ENCODE results near the gene STK24. TPM values are rescaled to one million over a fixed set of nuclear protein-coding genes. Genes with fewer than 3 reads are reported as not detected.

The STK24 gene
- total and polyA plus RNA-seq, 2 of the 8 experiments (the other 6 are each of a cell fraction or from before 2014, with no cell fraction given) = 62.8 to 143 TPM

DNA sequence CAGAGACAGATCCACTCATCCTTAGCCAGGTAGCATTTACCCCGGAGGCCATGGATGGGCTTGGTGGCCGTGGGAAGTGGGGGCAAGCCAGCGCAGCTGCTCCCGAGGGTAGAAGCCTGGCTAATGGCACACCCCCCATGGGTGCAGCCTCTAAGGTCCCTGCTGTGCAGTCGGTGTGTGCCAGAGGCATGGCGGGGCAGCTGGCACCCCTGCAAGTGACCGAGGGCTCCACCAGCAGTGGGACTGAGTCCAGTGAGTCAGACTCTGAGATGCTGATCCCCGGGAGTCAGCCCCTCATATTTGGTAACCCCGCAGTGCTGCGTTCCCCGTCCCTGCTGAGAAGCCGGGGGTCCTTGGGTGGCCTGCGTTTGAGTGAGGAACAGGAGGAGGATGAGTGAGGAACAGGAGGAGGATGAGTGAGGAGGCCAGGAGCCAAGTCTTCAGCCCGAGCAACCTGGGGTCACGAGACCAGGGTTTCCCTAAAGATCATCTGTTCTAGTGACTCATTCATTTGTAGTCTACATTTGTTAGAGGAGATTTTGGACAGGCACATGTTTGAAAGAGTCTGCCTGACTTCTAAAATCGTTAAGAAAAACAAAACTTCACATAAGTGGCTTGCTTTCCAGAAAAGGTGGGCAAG is 180.7 kb downstream of the STK24 start:
- Histone ChIP-seq H4K8ac (ENCODE audit: extremely low read depth, insufficient read depth, low read length) (no peak overlapping the region), H3K9me3 (ENCODE audit: insufficient read depth in 2 of 2, low read depth in 1 of 2, low read length in 1 of 2) (no peaks in the 10 kb centered on the region), H3K56ac (replicated peaks; ENCODE audit: insufficient read length, low read depth, low read length) (no peak overlapping the region), H3K14ac (ENCODE audit: insufficient read length) (no peak overlapping the region), H3K9ac (replicated peaks in 1 of 4; ENCODE audit: extremely low read depth in 1 of 4, low read depth in 3 of 4, low read length in 3 of 4) (no peak overlapping the region), H3K4me3 (ENCODE audit: extremely low read depth in 1 of 4, insufficient read depth in 2 of 4, low read depth in 3 of 4, low read length in 4 of 4) (no peak overlapping the region), H3K79me1 (ENCODE audit: low read depth, low read length) (peaks cover 2% of the 10 kb centered on the region; the same call in 1 of the 2 replicates), H2BK5ac (ENCODE audit: low read depth, low read length) (no peak overlapping the region), H2AK5ac (ENCODE audit: low read depth, low read length) (no peak overlapping the region), H3K36me3 (ENCODE audit: control insufficient read depth in 2 of 4, insufficient read depth in 4 of 4, low read length in 3 of 4) (peaks cover 3 to 17% (median 5%) of the 10 kb centered on the region in 4 experiments; a peak in 5 of 8 replicates), H3K4me2 (ENCODE audit: insufficient read depth in 1 of 2, low read depth in 2 of 2, low read length in 2 of 2) (no peak overlapping the region), H3K23ac (ENCODE audit: insufficient read length) (no peak overlapping the region), H3K23me2 (ENCODE audit: low read depth, low read length) (no peaks in the 10 kb centered on the region), H2BK15ac (ENCODE audit: low read length) (no peak overlapping the region), H2BK12ac (ENCODE audit: low read depth, low read length) (no peak overlapping the region), H2AFZ (ENCODE audit: low read length) (no peak overlapping the region), H3K18ac (ENCODE audit: extremely low read depth, low read length) (no peak overlapping the region), H4K20me1 (replicated peaks in 1 of 2; ENCODE audit: control insufficient read depth in 1 of 2, insufficient read depth in 2 of 2, low read length in 2 of 2) (no peaks in the 10 kb centered on the region), H4K5ac (ENCODE audit: insufficient read length, low read depth, low read length) (no peak overlapping the region), H3K27me3 (replicated peaks in 1 of 4; ENCODE audit: control insufficient read depth in 3 of 4, extremely low read depth in 1 of 4, insufficient read depth in 3 of 4, low read length in 3 of 4) (no peaks in the 10 kb centered on the region), H3K4me1 (replicated peaks in 1 of 4; ENCODE audit: control insufficient read depth in 3 of 4, insufficient read depth in 4 of 4, low read length in 3 of 4) (peaks cover 0 to 4% (median 1%) of the 10 kb centered on the region in 4 experiments; a peak in 2 of 7 replicates), H3K4ac (replicated peaks; ENCODE audit: insufficient read length, low read depth, low read length) (no peak overlapping the region), H4K91ac (replicated peaks; ENCODE audit: insufficient read length, low read length) (no peak overlapping the region), H3K79me2 (ENCODE audit: control insufficient read depth in 1 of 2, insufficient read depth in 2 of 2, low read length in 2 of 2) (no peaks in the 10 kb centered on the region), H3K27ac (ENCODE audit: low read depth, low read length) (no peak overlapping the region), H2BK120ac (replicated peaks; ENCODE audit: low read depth, low read length) (no peak overlapping the region), H2BK20ac (ENCODE audit: low read length) (no peak overlapping the region)
- no peak for TF ChIP-seq BCL11A (IDR thresholded peaks at IDR 0.05; ENCODE audit: low read depth in 2 of 2, low read length in 2 of 2)
- no peak for TF ChIP-seq RNF2 (IDR thresholded peaks at IDR 0.05; ENCODE audit: borderline replicate concordance, low read depth, low read length, missing control alignments, poor library complexity, severe bottlenecking)
- TF ChIP-seq, protein P1, sequence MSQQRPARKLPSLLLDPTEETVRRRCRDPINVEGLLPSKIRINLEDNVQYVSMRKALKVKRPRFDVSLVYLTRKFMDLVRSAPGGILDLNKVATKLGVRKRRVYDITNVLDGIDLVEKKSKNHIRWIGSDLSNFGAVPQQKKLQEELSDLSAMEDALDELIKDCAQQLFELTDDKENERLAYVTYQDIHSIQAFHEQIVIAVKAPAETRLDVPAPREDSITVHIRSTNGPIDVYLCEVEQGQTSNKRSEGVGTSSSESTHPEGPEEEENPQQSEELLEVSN (IDR thresholded peaks at IDR 0.05) = no peak
- TF ChIP-seq CREB1 (IDR thresholded peaks at IDR 0.05) = no peak
- TF ChIP-seq NRF1 (IDR thresholded peaks at IDR 0.05; ENCODE audit: low read depth, low read length) = no peak
- TF ChIP-seq HDAC6 (IDR thresholded peaks at IDR 0.05; ENCODE audit: low read depth, low read length) = no peak
- TF ChIP-seq, protein P2, sequence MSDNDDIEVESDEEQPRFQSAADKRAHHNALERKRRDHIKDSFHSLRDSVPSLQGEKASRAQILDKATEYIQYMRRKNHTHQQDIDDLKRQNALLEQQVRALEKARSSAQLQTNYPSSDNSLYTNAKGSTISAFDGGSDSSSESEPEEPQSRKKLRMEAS (IDR thresholded peaks at IDR 0.05) = no peak
- no peak for TF ChIP-seq CTBP2 (IDR thresholded peaks at IDR 0.05; ENCODE audit: borderline replicate concordance, insufficient read depth, insufficient read length, low read length)
- no peak for TF ChIP-seq SIX5 (IDR thresholded peaks at IDR 0.05; ENCODE audit: low read depth, low read length)
- POLR2A ChIA-PET (ENCODE audit: partially characterized antibody) = interaction anchor here (1.9 kb wide), 1 partner anchor 11 kb away, joined by 4 read pairs; no protein-coding TSS in a partner anchor
- FAIRE-seq (no peak), DNase-seq (ENCODE audit: low read depth in 1 of 2, low spot score in 2 of 2) (no peak)
- 96% methylated on average over 14 of the region's 16 CpGs; no CpG with 5 or more reads in 1 of the 2 experiments for WGBS, 2 experiments (ENCODE audit: extremely low coverage in 1 of 2, insufficient coverage in 1 of 2, insufficient read length in 1 of 2, insufficient replicate concordance in 2 of 2, low coverage in 1 of 2, low lambda C conversion rate in 2 of 2, missing lambda C conversion rate in 1 of 2)
- CTCF ChIA-PET (ENCODE audit: partially characterized antibody) = interaction anchor here (0.6 to 1.1 kb wide), 3 partner anchors 30 to 107 kb away, joined by 3 read pairs; no protein-coding TSS in a partner anchor
